ENCODE results near the gene DNAJC13.

DNAJC13 gene

GRCh38 chr3:132414841-132415240, 2.5 kb upstream of the DNAJC13 start:
- TF ChIP-seq SUZ12 (IDR thresholded peaks at IDR 0.05) = no peak
- no peak for TF ChIP-seq CTBP1 (IDR thresholded peaks at IDR 0.05; ENCODE audit: borderline replicate concordance)
- no peak for TF ChIP-seq FOXM1 (IDR thresholded peaks at IDR 0.05; ENCODE audit: borderline replicate concordance)
- TF ChIP-seq ARNT (IDR thresholded peaks at IDR 0.05) = no peak
- TF ChIP-seq L3MBTL2 (conservative IDR thresholded peaks at IDR 0.05) = no peak
- no peak for TF ChIP-seq TARDBP (IDR thresholded peaks at IDR 0.05)
- no peak for TF ChIP-seq NFRKB (IDR thresholded peaks at IDR 0.05)
- no peak for TF ChIP-seq FOXA1 (IDR thresholded peaks at IDR 0.05)
- no peak for TF ChIP-seq ZNF384 (IDR thresholded peaks at IDR 0.05)
- TF ChIP-seq SP1 (IDR thresholded peaks at IDR 0.05) = no peak
- no peak for TF ChIP-seq PKNOX1 (IDR thresholded peaks at IDR 0.05)
- TF ChIP-seq FOXK2 (IDR thresholded peaks at IDR 0.05) = no peak
- ChIA-PET CTCF (no interaction called here), POLR2A (no interaction called here)

GRCh38 chr3:132416161-132416560, 1.1 kb upstream of the DNAJC13 start:
- ChIA-PET POLR2A (interaction anchor here (2.8 kb wide), 1 partner anchor 10 kb away, joined by 13 read pairs; no protein-coding TSS in a partner anchor), CTCF (no interaction called here)
- DNase-seq (ENCODE audit: extremely low spot score) = no peak
- TF ChIP-seq PKNOX1 (IDR thresholded peaks at IDR 0.05) (no peak), SP1 (IDR thresholded peaks at IDR 0.05) (no peak), ARNT (IDR thresholded peaks at IDR 0.05) (no peak), SUZ12 (IDR thresholded peaks at IDR 0.05) (no peak), HDGF (IDR thresholded peaks at IDR 0.05; ENCODE audit: borderline replicate concordance) (no peak), TARDBP (IDR thresholded peaks at IDR 0.05) (no peak)

More at GRCh38 chr3:132414841-132415240, 2.5 kb upstream of the DNAJC13 start:
- no peak for DNase-seq (ENCODE audit: extremely low spot score)

- ChIA-PET POLR2A (interaction anchor here (0.8 to 2.8 kb wide), 7 partner anchors 9 to 100 kb away, joined by 3 to 13 read pairs (median 3); no protein-coding TSS in a partner anchor), CTCF (interaction anchor here (0.8 kb wide), 1 partner anchor 186 kb away, joined by 4 read pairs; no protein-coding TSS in a partner anchor)
- DNase-seq (ENCODE audit: extremely low spot score) = peak; percentile 57
- no peak for TF ChIP-seq ELF4 (IDR thresholded peaks at IDR 0.05)
- TF ChIP-seq FOXA1 (IDR thresholded peaks at IDR 0.05) = no peak
- TF ChIP-seq FOXM1 (IDR thresholded peaks at IDR 0.05; ENCODE audit: borderline replicate concordance) = no peak
- no peak for TF ChIP-seq SUZ12 (IDR thresholded peaks at IDR 0.05)
- TF ChIP-seq ARNT (IDR thresholded peaks at IDR 0.05) = no peak
- TF ChIP-seq PKNOX1 (IDR thresholded peaks at IDR 0.05) = peak; percentile 91
- no peak for TF ChIP-seq BHLHE40 (IDR thresholded peaks at IDR 0.05; ENCODE audit: borderline replicate concordance)
These were observed 551 bp downstream of the DNAJC13 start for GRCh38 chr3:132417695-132418411.

- DNase-seq (ENCODE audit: extremely low spot score) = no peak
- ChIA-PET POLR2A (no interaction called here), CTCF (no interaction called here)
- no peak for TF ChIP-seq SP1 (IDR thresholded peaks at IDR 0.05)
- TF ChIP-seq FOXA1 (IDR thresholded peaks at IDR 0.05) = no peak
- TF ChIP-seq BHLHE40 (IDR thresholded peaks at IDR 0.05; ENCODE audit: borderline replicate concordance) = no peak
- no peak for TF ChIP-seq ELF4 (IDR thresholded peaks at IDR 0.05)
- TF ChIP-seq NFRKB (IDR thresholded peaks at IDR 0.05) = no peak
- TF ChIP-seq SUZ12 (IDR thresholded peaks at IDR 0.05) = no peak
These were observed 1.6 kb downstream of the DNAJC13 start for GRCh38 chr3:132418916-132419315.

GRCh38 chr3:132421832-132422231, 4.5 kb downstream of the DNAJC13 start:
- no peak for DNase-seq (ENCODE audit: extremely low spot score)
- TF ChIP-seq TARDBP (IDR thresholded peaks at IDR 0.05) (no peak), HDGF (IDR thresholded peaks at IDR 0.05; ENCODE audit: borderline replicate concordance) (no peak), ELF4 (IDR thresholded peaks at IDR 0.05) (no peak), SP1 (IDR thresholded peaks at IDR 0.05) (no peak), BHLHE40 (IDR thresholded peaks at IDR 0.05; ENCODE audit: borderline replicate concordance) (no peak), FOXM1 (IDR thresholded peaks at IDR 0.05; ENCODE audit: borderline replicate concordance) (no peak), NFRKB (IDR thresholded peaks at IDR 0.05) (no peak), SUZ12 (IDR thresholded peaks at IDR 0.05) (no peak), FOXK2 (IDR thresholded peaks at IDR 0.05) (no peak), L3MBTL2 (conservative IDR thresholded peaks at IDR 0.05) (no peak), CTBP1 (IDR thresholded peaks at IDR 0.05; ENCODE audit: borderline replicate concordance) (no peak), FOXA1 (IDR thresholded peaks at IDR 0.05) (no peak), PKNOX1 (IDR thresholded peaks at IDR 0.05) (no peak), LEF1 (IDR thresholded peaks at IDR 0.05; ENCODE audit: borderline replicate concordance) (no peak), ZNF384 (IDR thresholded peaks at IDR 0.05) (no peak), ARNT (IDR thresholded peaks at IDR 0.05) (no peak)
- CTCF ChIA-PET = no interaction called here
- POLR2A ChIA-PET = no interaction called here

- TF ChIP-seq ELF4 (IDR thresholded peaks at IDR 0.05) = no peak
- no peak for TF ChIP-seq PKNOX1 (IDR thresholded peaks at IDR 0.05)
- no peak for TF ChIP-seq SP1 (IDR thresholded peaks at IDR 0.05)
- no peak for TF ChIP-seq CTBP1 (IDR thresholded peaks at IDR 0.05; ENCODE audit: borderline replicate concordance)
- TF ChIP-seq ZNF384 (IDR thresholded peaks at IDR 0.05) = no peak
- no peak for TF ChIP-seq HDGF (IDR thresholded peaks at IDR 0.05; ENCODE audit: borderline replicate concordance)
- no peak for TF ChIP-seq ARNT (IDR thresholded peaks at IDR 0.05)
- no peak for TF ChIP-seq TARDBP (IDR thresholded peaks at IDR 0.05)
- TF ChIP-seq FOXA1 (IDR thresholded peaks at IDR 0.05) = no peak
- TF ChIP-seq NFRKB (IDR thresholded peaks at IDR 0.05) = no peak
- TF ChIP-seq SUZ12 (IDR thresholded peaks at IDR 0.05) = no peak
- ChIA-PET POLR2A (no interaction called here), CTCF (no interaction called here)
- DNase-seq (ENCODE audit: extremely low spot score) = no peak
These were observed 5.2 kb downstream of the DNAJC13 start for GRCh38 chr3:132422531-132422930.

Measured in HEK293T (cell line).